ENCODE results near the gene NOTCH1.

NOTCH1 gene

DNA sequence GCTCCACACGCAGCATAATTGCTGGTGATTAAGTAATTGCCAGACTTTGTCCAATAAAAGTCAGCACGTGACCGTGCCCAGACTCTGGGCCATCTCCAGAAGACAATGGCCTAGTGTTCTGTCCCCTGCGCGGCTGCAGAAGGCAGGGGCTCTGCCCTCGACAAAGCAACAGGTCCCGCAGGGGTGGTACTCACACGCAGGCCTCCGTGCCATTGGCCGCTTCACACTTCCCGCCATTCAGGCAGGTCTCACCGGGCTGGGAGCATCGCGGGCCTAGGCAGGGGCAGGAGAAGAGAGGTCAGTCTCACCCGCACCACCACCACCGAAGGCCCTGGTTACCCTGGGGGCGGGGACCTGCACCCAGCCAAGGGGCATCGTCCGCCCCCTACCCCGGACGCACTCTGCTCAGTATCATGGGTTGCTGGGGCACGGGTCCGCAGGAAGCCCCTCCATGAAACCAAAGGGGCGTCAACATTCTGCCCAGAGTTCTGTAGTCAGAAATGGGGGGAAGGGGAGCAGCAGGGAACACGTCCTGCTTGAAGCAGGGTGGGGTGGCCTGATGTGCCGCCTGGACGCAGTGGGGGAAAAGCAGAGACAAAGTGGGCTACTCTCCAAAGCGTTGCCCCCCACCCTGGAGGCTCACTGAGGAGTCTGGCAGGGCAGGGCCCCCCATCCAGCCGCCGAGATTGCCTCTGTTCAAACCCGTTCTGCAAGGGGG is 1.9 kb downstream of the NOTCH1 start:
- no peak for DNase-seq

DNA sequence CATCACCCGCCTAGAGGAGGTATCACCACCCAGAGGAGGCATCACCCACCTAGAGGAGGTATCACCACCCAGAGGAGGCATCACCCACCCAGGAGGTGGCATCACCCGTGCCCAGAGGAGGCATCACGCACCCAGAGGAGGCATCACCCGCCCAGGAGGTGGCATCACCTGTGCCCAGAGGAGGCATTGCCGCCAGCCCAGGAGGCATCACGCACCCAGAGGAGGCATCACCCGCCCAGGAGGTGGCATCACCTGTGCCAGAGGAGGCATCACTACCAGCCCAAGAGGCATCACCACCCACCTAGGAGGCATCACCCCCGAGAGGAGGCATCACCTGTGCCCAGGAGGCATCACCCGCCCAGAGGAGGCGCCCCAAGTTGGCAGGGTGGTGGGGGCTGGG is 2.6 kb downstream of the NOTCH1 start:
- no peak for DNase-seq

DNA sequence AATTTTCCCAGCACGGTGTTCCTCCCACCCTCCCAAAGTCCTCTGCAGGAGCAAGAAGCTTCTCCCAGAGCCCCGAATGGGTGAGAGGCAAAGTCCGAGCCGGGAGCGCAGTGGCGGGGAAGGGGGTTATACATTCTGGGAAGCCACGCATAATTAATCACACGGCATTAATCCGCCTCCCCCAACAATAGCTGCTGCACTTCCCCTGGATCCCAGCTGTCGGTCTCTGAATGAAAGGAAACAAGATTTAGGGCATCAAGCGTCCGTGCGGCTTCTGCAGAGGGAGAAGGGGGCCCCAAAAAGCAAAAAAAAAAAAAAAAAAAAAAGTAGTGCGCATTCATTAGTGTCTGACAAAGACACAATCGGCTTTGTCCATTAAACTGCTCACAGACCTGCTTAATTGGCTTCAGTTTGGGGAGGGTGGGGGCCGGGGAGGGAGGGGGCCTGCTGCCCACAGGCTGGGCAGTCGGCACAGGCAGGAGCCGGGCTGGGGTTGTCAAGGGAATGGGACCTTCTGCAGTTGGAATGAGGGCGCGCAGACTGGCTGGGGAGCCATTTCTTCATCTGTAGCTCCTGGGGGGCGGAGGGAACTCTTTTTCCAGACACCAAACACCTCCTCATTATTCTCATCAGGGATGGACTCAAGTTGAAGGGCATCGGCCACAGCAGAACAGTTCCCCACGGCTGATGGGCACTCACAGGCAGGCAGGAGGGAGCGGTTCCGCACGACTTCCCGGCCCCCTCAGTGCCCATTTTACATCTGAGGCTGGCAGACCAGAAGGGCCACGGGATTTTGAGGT is 3.4 kb downstream of the NOTCH1 start:
- no peak for DNase-seq

DNA sequence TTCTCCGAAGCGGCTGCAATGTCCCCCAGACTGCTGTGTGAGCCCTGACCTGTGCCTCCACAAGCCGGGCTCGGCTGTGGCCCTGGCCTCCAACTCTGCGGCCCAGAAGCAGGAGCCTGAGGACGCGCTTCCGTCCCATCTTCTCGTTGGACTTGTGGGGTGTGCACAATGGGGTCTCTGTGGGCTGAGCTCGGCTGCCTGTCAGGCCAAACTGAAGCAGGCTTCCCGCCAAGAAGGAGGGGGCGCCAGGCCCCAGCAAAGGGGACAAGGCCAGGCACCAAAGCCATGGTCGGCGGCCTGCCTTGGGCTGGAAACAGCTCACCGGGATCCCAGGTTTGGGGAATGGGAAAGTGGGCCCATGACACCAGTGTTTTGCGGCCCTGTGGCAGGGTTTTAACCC is 4.1 kb downstream of the NOTCH1 start:
- no peak for DNase-seq

DNA sequence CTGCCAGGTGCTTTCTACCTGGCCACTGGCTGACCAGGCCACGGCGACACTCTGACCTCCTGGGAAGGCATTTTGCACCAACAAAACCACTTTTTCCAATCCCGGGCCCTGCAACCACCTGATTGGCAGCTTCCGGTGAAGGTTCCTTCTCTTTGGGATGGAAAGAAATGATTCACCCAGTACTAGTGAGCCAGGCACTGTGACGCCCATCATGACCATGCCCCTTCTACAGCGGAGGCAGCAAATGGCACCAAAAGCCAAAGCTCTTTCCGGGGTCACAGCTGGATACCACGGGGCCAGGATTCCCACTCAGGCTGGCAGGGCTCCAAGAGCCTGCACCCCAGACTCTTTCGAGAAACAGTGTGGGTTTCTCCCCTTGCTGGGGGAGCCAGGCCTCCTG is 4.7 kb downstream of the NOTCH1 start:
- no peak for DNase-seq

DNA sequence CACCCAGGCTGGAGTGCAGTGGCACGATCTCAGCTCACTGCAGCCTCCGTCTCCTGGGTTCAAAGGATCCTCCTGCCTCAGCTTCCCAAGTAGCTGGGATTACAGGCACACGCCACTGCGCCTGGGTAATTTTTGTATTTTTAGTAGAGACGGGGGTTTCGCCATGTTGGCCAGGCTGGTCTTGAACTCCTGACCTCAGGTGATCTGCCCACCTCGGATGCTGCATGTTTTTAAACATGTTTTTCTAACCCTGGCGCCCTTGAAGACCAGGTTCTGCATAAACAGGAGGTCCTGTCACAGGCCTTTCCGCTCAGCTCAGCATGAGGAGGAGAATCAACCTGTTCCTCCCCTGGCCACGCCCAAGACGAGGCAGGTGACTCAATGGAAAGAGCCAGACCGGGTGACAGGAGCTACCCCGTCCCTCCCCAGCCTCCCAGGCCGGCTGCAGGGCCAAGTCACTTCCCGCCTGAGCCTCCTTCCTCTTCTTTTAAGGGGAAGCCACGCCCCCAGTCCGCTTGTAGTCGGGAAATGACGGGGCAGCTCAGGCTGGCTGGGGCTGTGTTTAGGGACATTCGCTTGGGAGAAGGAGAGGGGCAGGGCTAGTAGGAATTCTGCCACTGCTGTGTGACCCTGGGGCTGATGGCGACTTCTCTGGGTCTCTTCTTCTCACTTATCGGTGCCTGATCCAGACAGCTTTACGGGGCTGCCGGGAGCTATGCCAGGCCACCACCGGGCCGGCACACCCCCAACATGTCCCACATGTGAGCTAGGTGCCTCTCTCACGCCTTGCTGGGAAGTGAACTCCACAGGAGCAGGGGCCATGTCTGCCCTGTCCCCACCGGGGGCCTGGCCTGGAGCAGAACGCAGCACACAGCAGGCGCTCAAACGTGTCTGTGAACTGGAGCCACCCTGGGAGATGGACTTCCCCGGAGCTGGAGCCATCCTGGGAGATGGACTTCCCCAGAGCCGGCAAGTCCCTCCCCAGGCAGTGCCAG is 6.1 kb downstream of the NOTCH1 start:
- no peak for DNase-seq

DNA sequence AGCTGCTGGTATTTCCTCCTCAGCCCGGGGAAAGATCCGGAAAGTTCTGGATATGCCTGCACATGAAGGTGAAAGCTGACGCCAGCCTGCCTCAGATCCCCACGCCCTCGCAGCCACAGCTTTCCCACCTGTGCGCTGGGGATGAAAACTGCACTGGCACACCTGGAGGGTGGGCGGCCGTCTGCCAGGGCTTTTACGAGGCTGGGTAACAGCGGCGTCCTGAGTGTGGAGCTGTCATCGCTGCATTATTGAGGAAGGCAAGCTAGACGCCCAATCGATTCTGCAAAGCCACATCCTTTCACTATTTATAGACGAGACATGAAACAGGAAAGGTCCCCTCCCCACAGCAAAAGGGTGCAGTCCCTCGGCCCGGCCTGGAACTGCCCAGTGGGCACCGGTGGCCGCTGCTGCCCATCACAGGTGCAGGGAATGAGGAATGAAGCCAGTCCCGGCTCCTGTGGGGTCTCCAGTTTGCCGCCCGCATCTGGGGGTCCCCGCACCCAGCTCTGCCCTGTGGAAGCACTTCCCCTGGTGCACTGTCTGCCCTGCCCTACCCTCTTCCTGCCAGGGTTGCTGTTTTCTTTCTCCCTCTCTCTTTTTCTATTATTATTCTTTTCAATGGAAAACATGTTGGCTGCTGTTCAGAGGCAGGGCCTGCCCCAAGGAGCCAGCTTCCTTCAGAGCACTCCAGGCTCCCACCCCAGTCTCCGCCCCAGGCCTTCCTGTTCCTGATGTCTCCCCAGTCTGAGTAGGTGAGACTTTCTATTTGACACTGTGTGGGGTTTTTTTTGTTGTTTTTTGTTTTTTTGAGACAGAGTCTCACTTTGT is 7.0 kb downstream of the NOTCH1 start:
- no peak for DNase-seq

DNA sequence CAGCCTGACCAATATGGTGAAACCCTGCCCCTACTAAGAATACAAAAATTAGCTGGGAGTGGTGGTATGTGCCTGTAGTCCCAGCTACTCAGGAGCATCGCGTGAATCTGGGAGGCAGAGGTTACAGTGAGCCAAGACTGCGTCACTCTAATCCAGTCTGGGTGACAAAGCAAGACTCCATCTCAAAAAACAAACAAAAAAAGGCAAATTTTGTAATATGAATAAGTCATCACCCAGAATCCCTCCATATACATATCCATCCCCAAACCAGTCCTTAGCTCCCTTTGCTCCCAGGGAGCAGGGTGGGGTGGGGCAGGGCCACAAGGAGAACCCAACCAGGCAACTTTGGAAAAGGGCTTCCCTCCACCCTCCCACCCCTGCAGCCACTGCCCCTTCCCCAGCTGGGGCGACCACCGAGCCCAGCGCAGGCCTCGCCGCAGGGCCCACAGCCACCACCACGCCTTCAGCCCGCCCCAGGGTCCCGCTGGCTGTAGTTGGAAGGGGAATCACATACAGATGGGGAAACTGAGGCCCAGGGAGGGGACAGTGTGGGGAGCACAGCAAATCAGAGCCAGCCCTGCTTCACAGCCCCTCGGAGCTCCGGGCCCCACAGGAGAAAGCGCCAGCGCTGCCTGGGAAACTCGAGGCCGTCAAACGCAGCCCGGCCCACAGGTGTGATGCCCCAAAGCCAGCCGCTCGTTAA is 7.8 kb downstream of the NOTCH1 start:
- DNase-seq, result no peak

DNA sequence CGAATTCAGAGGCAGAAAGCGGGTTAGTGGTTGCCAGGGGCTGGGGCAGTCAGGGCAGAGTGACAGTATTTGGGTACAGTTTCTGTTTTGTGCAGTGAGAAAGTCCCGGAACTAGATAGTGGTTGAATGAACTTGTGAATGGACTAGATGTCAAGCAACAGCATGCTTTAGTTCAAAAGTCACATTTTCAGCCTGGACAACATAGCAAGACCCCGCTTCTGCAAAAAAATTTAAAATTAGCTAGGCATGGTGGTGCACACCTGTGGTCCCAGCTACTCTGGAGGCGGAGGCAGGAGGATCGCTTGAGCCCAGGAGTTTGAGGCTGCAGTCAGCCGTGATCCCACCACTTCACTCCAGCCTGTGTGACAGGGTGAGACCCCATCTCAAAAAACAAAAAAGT is 8.4 kb downstream of the NOTCH1 start:
- DNase-seq, result no peak

DNA sequence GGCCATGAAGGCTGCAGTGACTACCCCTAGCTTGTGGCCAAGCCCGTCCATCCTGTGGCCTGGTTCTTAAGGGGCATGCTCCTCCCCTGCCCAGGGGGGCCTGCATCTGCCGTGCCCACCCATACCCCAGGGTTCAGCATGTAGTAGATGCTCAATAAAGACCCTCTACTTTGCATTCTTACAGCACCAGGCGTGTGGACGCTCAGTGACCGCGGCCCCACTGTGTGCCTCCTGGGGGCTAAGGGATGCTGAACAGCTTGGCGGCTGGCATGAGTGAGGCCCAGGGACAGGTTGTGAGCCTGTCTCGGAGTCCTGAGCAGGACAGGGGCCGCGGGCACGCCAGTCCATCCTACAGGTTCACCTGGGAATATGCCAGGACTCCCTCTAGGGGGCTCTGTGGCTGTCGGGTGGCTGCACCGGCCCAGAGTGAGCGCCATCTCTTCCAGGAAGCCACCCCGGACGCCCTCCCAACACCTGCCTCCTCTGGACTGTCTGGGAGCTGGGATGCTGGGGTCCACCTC is 9.1 kb downstream of the NOTCH1 start:
- no peak for DNase-seq

DNA sequence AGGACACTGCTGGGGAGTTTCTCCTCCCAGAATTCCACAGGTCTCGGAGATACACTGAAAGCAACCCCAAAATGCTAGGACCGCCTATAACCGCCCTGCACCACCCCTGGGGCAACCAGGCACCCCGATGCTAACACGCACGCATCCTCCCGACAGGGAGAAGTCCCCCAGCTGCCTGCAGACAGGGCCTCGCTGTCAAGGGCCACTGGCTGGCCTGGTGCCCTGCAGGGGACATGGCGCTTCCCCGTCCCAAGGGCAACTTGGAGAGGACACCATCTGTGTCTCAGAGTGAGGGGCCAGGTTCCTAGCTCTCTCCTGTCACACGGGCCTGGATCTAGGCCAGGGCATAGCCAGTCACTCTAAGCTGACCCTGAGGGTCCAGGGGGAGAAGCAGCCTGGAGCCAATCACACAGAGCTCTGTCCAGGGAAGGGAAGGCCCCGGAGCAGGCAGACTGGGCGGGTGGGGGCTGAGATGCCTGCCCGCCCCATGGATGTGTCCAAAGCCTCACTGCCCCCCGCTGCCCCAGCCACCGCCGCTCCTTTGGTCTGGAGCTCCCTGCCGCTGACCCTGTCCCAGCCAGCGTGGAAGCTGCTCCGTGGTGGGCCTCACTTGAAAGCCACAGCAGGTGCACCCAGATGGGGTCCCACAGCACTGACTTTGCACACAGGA is 9.7 kb downstream of the NOTCH1 start:
- DNase-seq, result no peak

DNA sequence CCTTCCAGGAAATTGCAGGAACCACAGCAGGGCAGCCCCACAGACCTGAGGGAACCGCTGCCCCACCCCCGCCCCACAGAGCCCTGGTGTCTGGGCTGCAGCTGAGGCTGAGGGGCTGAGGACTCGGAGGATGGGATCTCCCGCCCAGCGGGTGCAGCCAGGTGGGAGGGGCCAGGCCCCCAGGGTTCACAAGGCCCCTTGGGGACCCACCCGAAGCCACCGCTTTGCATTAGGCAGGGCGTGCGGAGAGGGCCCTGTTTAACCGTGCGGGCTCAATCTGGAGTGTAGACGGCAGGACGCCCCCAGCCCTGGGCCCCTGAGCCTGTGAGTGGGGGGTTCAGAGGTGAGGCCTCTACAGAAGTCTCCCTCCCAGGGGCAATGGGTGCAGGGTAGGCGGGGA is 10.8 kb downstream of the NOTCH1 start:
- no peak for DNase-seq

DNA sequence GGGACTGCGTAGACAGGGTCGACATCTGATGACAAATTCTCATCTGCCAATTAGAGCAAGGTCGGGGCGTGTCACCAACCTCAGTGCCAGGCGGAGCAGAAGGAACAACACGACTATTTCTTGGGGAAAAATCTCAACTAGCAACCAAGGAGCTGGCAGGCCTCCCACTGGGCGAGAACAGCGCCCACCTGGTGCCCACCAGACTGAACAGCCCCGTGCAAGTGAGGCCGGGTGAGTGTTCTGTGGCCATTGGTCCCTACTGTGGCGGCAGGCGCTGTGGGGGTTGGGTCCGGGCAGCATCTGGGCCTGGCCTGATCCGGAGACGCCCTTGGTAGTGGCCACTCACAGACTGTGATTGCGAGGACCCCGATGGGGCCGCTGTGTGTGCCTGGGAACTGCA is 11.5 kb downstream of the NOTCH1 start:
- DNase-seq, result no peak

DNA sequence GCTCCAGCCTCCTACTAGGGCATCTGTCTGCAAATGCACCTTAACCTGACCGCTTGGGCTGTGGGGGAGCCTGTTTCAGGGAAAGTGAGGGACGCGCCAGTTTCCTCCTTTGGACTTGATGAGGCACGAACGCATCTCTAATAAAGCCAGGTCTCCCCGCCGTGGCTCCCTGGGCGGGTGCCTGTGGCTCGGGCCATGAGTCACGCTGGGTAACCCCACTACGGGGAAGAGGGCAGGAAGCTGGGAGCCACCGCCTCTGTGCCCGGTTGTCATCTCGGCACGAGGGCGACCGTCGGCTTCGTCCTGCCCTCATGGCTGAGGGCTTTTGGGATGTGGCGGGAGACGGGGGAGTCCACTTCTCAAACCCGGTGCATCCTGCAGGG is 12.1 kb downstream of the NOTCH1 start:
- no peak for DNase-seq

DNA sequence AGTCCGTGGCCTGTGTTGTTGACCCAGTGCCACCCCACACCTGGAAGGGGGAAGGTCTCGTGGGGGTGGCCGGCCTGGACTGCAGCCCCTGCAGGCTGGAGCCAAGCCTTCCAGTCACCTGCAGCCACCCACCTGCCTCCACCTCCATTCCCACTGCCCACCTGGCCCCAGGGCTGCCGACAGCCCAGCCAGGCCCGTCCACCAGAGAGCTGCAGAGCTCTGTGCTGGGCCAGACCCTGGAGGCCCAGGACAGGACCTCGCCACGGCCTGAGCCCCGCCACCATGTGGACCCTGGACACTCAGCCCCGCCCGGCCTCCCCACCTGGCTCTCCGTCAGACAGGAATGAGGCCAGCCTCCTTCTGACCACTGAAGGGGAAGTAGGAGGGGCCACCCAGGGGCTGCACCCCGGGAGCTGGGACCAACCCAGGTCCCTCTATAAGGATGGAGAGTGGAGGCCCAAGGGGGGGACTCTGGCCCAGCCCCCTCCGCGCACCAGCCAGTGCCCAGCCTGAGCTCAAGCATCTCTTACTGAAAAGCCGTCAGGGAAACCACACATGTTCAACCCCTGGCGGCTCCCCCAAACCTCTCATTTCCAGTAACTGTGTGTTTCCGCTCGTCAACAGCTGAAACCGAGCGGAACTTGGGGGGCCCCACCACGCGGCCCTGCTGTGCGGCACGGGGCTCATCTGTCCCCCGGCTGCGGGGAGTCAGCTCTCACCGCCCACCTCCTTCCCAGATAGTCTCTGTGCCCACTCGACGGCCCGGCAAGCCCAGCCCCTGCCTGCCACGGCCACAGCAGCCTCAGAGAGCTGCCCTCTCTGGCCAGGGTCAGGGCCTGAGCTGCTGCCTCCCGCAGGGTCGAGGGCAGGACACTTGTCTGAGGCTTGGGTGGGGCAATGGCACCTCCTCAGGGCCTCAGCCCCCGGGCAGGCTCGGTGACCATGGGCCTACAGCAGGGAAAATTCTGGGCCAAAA is 12.8 kb downstream of the NOTCH1 start:
- no peak for DNase-seq

DNA sequence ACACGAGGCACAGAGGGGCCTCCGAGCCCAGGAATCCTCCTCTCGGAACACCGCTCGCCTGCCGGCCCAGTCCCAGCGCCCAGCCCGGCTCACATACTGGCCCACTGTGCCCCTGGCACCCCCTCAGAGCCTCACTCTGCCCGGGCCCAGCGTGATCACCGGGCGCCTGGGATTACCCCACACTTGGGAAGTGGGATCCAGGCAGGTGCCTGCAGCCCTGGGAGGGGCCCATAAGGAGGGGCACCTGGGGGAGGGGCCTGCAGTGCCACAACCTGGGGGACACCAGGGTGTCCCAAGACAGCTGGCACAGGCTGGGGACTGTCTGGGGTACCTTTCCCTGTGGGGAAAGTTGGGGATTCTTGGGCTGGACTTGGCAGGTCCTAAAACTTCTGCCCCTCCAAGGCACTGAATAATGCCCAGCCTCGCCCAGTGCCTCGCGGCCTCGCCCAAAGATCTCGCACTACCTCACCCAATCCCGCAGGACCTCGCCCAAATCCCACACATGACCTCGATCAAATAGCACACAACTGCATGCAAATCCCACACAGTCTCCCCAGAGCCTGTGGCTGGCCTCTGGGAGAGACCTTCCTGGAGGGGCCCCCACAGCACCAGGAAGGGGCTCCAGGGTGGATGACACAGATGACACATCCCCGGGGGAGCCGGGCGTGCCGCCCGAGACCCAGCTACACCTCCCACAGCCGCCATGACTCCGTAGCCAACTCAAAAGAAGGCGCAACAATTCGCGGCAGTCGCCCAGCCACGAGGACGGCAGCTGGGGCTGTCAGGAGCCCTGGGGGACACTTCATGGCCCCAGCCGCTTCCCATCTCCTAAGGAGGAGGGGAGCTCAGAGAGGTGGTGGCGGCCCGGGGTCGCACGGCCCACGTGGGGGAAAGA is 13.7 kb downstream of the NOTCH1 start:
- DNase-seq, result no peak

DNA sequence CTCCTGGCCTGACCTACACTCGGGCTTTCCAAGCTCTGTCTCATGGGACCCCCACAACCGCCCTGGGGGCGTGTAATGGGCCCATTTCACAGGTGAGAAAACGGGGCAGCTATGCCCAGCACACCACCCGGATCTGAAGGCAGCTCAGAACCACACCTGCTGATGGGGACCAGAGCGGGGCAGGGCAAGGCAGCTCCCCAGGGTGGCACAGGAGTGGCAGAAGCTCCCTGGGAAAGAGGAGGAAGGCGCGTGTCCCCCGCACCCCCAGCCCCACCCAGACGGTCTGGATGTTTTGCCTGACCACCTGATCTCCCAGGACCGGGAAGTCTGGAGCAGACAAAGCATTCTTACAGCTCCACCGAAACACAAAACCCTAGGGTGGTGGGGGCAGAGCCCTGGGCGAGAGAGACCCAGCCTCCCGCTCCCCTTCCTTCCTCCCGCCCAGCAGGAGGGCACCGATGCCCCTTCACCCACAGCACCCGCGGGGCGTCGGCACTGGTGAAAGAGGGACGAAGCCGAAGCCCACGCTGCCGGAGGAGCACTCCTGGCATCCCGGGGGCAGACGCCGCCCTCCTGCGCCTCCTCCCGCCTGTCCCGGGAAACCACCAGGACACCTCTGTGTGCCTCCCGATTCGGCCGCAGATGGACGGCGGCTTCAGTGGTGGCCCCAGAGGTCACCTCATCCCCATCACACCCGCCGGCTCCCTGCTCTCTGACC is 14.5 kb downstream of the NOTCH1 start:
- DNase-seq, result no peak

Data from NCI-H1105 (cell line).